HG03135 (cell line): Measurements from ENCODE around the gene PRKN.

ENCODE experiments used
- ATAC-seq: cut with Tn5 transposase; IDR thresholded peaks from one replicate; pipeline ENCODE4 v1.9.1; 2021; ENCODE audit warnings: mild to moderate bottlenecking, moderate library complexity; ENCODE audit not compliant: unreplicated experiment

PRKN gene

DNA sequence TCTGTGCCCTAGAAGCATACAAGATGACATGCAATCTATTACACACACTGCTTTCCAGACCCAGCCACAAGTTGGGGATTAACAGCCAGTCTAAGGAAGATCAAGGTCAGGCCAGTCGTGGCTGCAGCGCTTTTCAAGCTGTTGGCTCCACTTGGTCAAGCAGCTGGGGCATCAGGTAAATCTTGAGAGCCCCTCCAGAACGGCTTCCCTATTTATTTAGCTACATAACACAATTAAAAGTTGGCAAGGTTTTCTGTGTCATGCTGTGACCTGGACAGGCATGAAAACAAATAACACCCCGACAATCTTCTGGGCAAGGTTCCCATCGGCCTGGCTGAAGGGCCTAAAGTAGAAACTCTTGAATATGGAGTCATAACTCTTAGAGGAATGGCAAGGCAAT, 524.3 kb downstream of the PRKN start:
- ATAC-seq: no peak

DNA sequence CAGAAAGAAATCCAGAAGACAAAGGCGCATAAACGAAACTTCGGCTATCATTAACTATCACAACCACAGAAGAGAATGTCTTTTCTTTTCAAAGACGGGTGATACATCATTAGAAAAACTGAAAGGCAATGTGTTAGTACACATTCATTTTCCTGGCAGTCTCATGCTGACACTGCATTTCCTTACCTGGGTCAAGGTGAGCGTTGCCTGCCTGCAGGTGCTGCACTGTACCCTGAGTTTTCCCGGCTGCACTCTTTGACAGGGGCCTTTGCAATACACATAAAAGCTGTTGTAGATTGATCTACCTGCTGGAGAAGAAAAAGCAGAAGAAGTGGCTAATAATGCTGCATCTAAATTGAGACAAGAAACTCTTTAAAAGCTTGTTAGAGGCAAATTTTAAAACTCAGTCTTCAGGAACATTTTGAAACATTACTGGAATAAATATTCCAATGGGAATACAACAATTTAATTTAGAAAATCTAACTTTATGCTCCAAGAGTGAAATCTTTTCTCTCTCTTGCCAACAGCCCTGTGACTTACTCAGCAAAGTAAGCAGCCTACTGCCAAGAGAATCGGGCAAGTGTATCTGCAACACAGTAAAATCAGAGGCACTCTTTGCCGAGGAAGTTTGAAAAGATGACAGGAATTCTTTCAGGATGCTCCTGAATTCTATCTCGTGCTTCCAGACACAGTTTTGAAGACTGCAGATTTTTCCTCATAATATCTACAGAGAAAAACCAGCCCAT, 526.4 kb downstream of the PRKN start:
- ATAC-seq: no peak

DNA sequence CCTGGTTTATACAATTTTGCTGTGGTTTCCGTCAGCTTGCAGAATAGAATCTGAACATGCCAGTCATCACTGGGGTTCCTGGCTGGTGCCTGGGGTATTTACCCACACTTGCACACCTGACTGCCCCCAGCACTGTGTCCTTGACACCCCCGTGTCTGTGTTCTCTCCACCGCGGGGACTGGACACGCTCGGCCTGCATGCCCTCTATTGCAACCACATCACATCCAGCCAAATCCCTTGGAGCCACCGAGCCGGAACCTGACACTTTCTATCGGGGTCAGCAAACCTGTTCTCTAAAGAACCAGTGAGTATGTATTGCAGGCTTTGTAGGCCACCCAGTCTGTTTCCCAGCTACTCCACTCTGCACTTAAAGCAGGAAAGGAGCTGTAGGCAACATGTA, 527.5 kb downstream of the PRKN start:
- no peak for ATAC-seq

DNA sequence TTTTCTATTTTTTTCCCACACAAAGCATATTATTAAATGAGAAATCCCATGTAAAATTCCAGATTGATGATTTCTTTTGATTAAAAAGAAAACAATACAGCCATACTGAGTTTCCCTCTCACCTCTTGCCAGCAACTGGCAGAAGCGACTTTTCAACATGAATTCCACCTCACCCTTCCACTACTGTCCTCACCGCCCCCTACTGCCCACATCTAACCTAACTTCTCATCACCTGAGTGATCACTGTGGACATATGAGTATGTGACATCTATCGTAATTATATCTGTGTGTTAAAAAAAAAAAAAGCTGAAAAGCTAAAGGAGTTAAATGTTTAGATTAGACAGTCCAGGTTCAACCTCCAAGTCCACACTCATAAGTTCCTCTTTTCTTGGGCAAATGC, 528.6 kb downstream of the PRKN start:
- no peak for ATAC-seq

DNA sequence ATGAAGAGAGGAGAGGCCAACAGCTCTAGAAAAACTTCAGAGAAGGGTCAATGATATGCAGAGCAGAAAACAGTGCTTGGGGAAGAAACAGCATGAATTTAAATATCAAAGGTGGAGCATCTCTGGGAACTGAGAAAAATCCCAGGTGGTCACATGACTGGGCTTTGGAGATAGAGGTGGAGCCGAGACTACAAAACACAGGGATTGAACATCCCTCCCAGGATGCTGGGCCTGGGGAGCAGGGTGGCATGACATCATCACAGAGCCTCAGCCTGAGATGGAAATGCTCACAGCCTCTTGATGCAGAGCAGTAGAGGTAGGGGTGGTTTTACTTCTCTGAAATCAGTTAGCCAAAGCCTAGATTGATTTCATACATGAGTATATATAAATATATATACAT, 529.5 kb downstream of the PRKN start:
- no peak for ATAC-seq

DNA sequence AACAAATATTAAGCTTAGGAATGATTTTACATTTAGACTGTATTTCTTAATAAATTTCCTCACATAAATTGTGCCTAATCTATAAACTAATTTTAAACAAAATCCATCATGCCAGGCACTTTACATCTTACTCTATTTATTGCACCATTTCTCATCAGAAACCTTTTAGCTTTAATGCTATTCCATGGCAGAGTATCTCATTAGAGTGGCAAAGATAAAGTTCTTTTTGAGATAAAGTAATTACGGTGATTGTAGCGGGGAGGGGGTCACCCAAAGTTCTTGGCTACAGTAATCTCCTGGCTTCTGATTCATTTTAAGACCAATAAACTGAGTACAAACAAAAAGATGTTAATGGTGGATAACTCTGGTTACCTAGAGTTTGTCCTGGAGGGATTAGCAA, 532.1 kb downstream of the PRKN start:
- ATAC-seq: no peak

DNA sequence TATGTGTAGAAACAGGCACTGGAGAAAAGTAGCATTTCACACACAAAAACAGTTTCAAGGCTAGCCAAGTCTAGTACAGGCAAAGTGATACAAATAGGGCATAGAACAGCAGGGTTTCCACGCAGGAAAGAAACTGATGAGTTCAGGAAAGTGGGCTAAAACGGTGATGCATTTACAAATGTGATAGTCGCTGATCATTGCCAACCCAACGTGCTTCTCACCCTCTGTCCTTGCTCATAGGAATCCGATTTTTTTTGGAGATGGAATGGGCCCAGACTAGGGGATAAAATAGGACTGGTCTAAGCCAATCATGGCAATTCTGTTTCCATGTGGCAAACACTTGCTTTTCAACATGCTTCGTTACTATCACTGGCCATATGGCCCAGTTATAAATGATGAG, 536.6 kb downstream of the PRKN start:
- ATAC-seq: no peak

DNA sequence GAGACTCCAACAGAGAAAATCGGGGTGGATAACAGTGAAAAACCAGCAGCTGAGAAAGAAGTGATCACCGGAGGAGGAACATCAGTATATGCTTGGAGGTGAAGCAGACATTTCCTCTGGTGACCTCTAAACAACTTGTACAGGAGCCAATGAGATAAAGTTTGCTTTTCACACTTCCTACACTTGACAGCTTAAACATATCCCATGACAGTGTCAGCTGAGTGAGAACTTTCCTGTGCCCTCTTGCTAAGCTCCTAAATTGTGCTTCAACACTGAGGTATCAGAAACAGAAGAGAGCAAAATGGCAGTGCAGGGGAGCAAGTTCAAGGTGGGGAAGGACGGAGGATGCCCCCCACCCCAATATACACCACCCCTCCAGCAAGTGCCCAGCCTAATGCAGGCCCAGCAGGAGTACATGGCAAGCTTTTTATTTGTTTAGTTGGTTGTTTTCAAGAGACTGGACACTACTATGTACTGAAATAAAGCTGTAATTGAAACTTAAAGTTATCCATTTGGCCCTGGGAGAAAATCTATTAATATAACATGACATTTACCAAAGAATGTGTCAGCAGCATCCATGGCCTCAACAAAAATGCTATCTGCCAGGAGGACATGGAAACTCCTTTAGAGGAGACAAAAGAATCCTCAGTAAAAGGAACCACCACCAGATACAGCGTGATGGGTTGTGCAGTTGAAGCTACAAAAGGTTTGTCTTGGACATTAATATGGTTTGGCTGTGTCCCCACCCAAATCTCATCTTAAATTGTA, 540.2 kb downstream of the PRKN start:
- no peak for ATAC-seq

DNA sequence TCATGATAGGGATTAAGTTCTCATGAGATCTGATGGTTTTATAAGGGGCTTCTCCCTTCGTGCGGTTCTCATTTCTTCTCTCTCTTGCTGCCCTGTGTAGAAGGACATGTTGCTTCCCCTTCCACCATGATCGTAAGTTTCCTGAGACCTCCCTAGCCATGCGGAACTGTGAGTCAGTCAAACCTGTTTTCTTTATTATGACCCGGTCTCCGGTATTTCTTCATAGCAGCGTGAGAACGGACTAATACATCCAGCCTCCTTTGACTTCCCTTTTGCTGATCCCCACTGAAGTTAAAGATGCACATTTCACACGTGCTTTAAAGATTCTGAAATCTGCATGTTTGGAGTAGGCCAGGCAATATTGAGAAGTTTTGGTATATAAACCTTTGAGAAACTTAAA, 543.1 kb downstream of the PRKN start:
- ATAC-seq: no peak

DNA sequence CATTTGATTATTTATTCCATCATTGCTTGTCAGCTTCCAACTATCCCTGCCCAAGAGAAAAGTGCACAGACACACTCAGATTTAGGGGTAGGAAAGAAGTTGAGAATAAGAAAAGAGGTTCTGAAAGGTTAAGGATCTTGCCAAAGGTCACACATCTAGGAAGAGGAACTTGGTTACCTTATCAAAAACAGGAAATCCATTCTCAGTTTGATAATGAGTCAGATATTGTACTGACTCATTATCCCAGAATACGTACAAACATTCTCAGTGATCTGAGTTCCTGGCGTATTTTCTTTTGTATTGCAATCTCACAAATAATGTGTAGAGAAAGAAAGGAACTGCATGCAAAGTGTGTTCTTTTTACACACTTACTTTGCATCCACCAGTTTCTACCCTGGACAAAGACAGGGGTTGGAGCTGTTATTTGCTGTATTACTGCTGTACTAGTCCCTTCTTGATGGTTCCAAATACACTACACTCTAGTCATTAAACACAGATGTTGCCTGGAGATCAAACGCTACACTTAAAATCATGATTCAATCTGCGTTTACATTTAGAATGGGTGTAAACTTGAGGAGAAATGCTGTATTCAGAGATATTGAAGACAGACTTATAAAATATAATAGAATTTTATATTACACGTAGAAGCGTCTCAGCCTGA, 545.7 kb downstream of the PRKN start:
- no peak for ATAC-seq

DNA sequence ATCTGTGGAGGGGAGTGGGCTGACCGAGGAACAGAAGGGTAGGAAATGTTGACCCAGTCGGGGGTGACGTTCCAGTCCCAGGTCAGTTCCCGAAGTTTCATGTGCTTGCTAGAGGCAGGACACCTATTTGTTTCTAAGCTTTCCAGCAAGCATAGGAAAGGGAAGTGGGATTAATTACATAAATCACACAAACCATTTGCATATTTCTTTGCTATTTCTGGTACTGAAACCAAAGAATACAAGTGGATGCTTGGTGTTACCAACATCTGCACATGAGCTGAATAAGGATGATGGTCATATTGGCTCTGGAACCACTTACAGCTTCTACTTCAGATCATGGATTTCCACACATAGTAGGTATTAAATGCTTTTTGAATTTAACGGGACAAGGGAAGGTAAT, 546.5 kb downstream of the PRKN start:
- no peak for ATAC-seq

DNA sequence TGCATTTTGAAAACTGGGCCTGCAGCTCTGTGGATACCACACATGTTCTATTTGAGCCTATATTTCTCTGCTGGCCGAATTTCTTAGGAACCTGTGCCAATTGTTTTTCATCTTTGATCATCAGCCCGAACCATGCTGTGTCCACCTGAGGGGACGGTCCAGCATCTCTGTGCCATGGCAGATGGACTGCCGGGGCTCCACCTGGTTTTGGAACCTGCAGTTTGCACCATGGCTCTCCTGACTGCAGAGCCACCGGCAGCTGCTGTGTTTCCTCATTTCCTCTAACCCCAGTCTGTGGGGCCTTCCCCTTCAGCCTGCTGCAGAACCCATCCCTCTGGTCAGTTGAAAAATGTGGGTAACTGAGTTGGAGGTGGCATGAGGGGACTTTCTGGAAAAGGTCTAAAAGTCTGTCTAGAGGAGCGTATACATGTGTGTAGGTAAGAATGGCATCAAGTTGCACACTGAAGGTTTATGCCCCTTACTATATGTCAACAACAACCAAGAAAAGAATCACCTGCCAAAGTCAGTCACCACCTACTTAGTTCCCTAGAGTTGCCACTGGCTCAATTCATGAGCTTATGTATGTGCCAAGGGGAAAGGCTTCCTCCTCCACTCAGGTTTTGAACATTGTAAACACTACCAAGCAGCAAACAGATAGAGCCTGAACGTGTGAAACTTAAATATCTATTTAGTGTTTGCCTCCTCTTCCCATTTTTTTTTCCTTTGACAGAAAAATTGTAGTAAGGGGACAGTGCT, 548.2 kb downstream of the PRKN start:
- ATAC-seq: no peak

DNA sequence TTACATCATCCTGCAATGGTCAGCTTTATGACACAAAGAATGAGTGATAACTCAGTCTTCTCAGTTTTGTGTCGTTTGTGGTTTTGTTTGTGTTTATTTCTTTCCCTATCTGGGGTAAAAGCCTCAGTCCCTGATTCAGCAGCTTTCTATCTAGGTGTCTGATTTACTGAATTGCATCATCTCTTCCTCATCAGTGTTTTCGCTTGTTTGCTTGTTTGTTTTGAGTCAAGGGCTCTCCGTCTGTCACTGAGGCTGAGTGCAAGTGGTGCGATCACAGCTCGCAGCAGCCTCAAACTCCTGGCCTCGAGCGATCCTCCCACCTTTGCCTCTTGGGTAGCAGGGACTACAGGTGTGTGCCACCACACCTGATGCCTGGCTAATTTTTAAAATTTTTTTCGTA, 548.9 kb downstream of the PRKN start:
- ATAC-seq: no peak

DNA sequence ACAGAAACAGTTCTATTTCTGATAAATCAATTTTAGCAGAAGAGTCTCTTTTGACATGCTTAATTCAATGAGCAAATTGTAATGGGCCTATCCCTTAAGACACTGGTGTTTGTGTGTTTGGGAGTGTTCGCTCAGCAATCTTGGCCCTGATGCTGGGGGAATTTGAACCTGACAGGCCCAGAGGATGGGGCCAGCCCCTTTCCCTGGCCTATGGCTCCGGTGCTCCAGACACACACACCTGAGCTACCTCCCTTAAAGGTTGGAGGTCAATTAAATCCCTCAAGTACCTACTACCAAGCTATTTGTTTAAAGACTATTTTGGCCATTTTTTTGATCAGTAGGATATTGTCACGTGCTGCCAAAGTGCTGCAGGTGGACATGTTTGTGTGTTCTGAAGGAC, 549.3 kb downstream of the PRKN start:
- no peak for ATAC-seq

DNA sequence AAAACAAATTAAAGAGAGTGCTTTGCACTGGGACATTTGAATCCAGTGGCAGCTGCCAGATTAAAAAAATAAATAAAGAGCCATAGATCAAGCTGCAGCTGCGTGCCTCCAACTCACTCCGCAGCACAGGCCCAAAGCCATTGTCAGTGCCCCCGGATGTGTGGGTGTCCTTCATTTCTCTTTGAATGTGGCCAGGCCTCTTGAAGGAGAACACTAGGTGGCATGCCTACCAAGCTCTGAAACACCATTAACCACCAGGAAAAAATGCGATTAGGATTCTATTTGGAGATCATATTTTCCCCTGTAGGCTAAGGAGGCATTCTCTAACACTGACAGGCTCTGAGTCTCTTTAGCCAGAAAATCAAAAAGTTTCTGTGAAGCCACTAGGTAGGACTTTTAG, 549.8 kb downstream of the PRKN start:
- no peak for ATAC-seq

DNA sequence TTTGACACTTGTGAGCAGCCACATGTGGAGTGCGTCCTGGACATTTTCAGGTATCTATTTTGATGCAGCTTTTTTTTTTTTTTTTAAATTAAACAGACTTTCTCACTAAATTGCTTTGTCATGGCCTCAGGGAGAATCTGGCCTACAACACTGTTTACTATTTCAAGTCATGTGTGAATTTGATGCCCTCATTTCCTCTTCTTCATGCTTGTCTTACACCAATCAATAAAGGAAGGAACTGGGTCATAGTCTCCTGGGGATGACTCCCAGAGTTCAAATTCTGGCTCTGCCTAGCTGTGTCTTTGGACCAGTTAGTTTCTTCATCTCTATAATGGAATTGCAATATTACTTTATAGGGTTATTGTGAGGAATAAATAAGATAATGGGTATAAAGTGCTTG, 554.1 kb downstream of the PRKN start:
- no peak for ATAC-seq

DNA sequence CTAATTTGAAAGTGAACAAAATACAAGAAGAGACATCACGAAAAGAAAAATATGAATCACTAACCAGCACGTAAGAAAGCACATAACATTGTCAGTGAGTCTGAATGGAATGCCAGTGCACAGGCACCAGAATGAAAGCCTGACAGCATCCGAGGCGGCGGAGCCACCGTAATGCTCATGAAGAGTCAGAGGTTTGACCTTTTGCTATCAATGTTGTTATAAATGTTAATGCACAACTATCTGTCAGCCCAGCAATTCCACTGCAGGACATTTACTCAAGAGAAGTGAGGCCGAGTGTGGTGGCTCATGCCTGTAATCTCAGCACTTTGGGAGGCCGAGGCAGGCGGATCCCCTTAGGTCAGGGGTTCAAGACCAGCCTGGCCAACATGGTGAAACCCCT, 562.1 kb downstream of the PRKN start:
- no peak for ATAC-seq

DNA sequence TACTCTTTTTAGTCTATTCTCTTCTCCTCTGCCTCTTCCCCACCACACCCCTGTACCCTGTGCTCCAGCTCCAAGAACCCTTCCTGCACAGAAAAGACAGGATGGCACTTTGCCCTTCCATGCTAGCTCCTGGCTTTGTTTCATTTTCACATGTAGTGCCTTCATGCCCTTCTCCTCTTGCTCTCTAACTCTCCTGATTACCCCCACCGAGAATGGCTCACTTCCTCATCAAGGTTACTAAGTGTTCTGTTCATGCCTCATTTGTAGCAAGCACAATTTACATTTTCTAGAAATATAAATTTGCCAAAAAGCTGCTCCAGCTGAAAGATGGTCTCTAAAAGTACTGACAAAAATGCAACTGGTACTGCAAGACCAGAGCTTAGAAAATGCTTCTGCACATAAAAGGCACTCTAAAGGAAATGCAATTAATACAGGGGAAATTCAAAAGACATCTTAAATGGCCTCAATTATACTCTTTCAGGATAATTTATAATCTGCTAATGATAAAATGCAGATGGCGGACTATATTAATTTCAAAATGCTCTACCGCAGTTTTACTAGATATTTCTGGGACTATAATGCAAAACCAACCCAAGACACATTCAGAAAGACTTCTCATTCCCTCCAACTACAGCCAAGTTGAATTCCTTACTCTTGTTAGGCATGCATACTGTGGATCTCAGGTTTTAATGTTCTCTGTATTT, 570.2 kb downstream of the PRKN start:
- ATAC-seq: no peak

DNA sequence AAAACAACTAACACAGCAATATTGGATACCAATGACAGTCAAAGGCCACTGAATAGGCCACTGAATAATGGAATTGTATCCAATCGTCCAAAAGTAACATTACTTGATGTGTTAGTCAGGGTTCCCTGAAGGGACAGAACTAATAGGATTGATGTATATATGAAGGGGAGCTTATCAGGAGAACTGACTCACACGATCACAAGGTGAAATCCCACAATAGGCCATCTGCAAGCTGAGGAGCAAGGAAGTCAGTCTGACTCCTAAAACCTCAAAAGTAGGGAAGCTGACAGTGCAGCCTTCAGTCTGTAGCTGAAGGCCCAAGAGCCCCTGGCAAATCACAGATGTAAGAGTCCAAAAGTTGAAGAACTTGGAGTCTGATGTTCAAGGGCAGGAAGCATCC, 571.4 kb downstream of the PRKN start:
- no peak for ATAC-seq

DNA sequence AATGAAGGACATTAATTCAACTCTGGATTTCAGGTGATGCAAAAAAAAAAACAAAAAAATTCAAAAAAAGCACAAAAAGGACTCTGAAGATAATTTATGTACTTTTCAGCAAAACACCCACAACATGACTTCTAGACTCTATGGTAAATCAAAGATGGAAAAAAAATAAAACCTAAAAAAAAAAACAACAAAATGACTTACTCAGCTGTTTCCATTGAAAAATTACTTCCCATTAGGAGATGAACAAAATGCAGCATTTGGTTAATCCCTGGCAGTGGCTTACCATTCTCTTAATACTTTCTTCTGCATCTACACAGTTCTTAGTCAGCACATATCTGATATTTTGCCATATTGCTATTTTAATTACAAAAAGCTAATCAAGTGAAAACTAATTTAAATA, 572.6 kb downstream of the PRKN start:
- no peak for ATAC-seq

DNA sequence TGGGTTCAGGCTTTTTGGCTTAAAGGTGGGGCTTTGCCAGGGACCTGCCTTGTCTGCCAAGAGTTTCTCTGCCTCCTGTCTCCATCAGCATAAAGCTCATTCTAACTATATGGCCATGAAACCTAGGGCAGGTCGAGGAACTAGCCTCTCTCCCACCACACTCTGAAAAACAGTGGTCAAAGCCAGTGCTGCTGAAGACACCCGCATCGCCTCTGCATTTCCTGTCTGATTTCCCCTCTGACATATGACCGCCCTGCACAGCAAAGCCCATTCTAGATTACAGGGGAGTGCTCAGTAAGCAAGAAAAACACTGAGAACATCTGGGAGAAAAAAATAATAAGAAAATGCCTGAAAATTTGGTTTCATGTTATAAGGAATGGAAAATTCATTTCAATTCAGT, 573.6 kb downstream of the PRKN start:
- no peak for ATAC-seq
